ENCODE measurements around the gene AJM1.
"Not testable (repeated sequence)": the region's sequence is repeated elsewhere in the genome, so short reads cannot be mapped to it uniquely, and the experiment has no call there.

Gene AJM1

GRCh38 chr9:136856541-136857141, 14.4 kb downstream of the AJM1 start:
- DNase-seq, result no peak

- no peak for DNase-seq
Measured at GRCh38 chr9:136857166-136857565, 14.9 kb downstream of the AJM1 start.

GRCh38 chr9:136857581-136858412, 15.5 kb downstream of the AJM1 start:
- DNase-seq, result no peak

- DNase-seq, result no peak
Measured at GRCh38 chr9:136858452-136858843, 16.2 kb downstream of the AJM1 start.

- no peak for DNase-seq
Measured at GRCh38 chr9:136858844-136859757, 16.8 kb downstream of the AJM1 start.

GRCh38 chr9:136860529-136860928, 18.3 kb downstream of the AJM1 start:
- no peak for DNase-seq

GRCh38 chr9:136860933-136861873, 18.9 kb downstream of the AJM1 start:
- DNase-seq, result no peak

- DNase-seq, result no peak
Measured at GRCh38 chr9:136861874-136862457, 19.7 kb downstream of the AJM1 start.

- DNase-seq, result no peak
Measured at GRCh38 chr9:136862849-136863622, 20.8 kb downstream of the AJM1 start.

- no peak for DNase-seq
Measured at GRCh38 chr9:136863623-136864273, 21.5 kb downstream of the AJM1 start.

- DNase-seq, result no peak
Measured at GRCh38 chr9:136865041-136865767, 22.9 kb downstream of the AJM1 start.

- DNase-seq, result no peak
Measured at GRCh38 chr9:136865768-136866103, 23.5 kb downstream of the AJM1 start.

GRCh38 chr9:136866898-136867421, 24.7 kb downstream of the AJM1 start:
- DNase-seq, result not testable (repeated sequence)

GRCh38 chr9:136867480-136867879, 25.2 kb downstream of the AJM1 start:
- DNase-seq, result no peak

GRCh38 chr9:136867917-136868316, 25.6 kb downstream of the AJM1 start:
- no peak for DNase-seq

- no peak for DNase-seq
Measured at GRCh38 chr9:136868644-136869043, 26.4 kb downstream of the AJM1 start.

- not testable (repeated sequence) for DNase-seq
Measured at GRCh38 chr9:136869611-136870010, 27.3 kb downstream of the AJM1 start.

- no peak for DNase-seq
Measured at GRCh38 chr9:136875155-136875554, 32.9 kb downstream of the AJM1 start.

GRCh38 chr9:136876476-136876875, 34.2 kb downstream of the AJM1 start:
- DNase-seq, result no peak

- no peak for DNase-seq
Measured at GRCh38 chr9:136880651-136881050, 38.4 kb downstream of the AJM1 start.

Measured in activated gamma-delta T cell (primary cell).